Keratinocyte (primary cell): ENCODE measurements around the gene SSH2. TPM values are rescaled to one million over a fixed set of nuclear protein-coding genes. Genes with fewer than 3 reads are reported as not detected.

Experiments used
- DNase-seq: peaks from one replicate; pipeline ENCODE4 v3.0.0-alpha.2; 2011; ENCODE audit warnings: low read depth, missing footprints, low spot score
- FAIRE-seq: peaks from 2 replicates; lab custom pipeline; 2011; peaks lifted over from hg19 to GRCh38; lab: Jason Lieb, UNC
- H2AFZ ChIP-seq: 2 replicates; pipeline ENCODE4 v1.6.0; 2012; ENCODE audit warnings: low read length, control low read depth, inconsistent platforms; ENCODE audit not compliant: control insufficient read depth
- H3K27ac ChIP-seq: 2 replicates; pipeline ENCODE4 v1.5.1; 2011; ENCODE audit warnings: low read length; ENCODE audit not compliant: control insufficient read depth, insufficient read depth
- H3K27me3 ChIP-seq: 3 replicates; pipeline ENCODE4 v1.6.0; 2011; ENCODE audit warnings: low read length; ENCODE audit not compliant: control insufficient read depth, insufficient read depth; ENCODE audit errors: extremely low read depth
- H3K36me3 ChIP-seq, 2 experiments: 2 replicates in 1 of 2; 3 replicates in 1 of 2; pipeline ENCODE4 v1.5.1; 2011; ENCODE audit warnings: low read length in 2 of 2, mild to moderate bottlenecking in 1 of 2; ENCODE audit not compliant: control insufficient read depth in 2 of 2, insufficient read depth in 2 of 2; ENCODE audit errors: extremely low read depth in 1 of 2
- H3K4me1 ChIP-seq: 3 replicates; pipeline ENCODE4 v1.5.1; 2011; ENCODE audit warnings: low read length; ENCODE audit not compliant: control insufficient read depth, insufficient read depth; ENCODE audit errors: extremely low read depth
- H3K4me2 ChIP-seq: 3 replicates; pipeline ENCODE4 v1.6.0; 2011; ENCODE audit warnings: low read depth, low read length; ENCODE audit not compliant: control insufficient read depth, insufficient read depth; ENCODE audit errors: extremely low read depth
- H3K4me3 ChIP-seq, 3 experiments: fragments of 200-600 bp in 1 of 3; sonication (generic) in 1 of 3; 2 replicates in 2 of 3; 3 replicates in 1 of 3; pipeline ENCODE4 v1.5.1; 2011 to 2016; ENCODE audit warnings: low read length in 3 of 3, mild to moderate bottlenecking in 3 of 3, control low read depth in 2 of 3, inconsistent platforms in 1 of 3, low read depth in 1 of 3, mixed read lengths in 1 of 3, mixed run types in 1 of 3, moderate library complexity in 1 of 3; ENCODE audit not compliant: control insufficient read depth in 2 of 3, insufficient read depth in 2 of 3; ENCODE audit errors: extremely low read depth in 1 of 3
- H3K79me2 ChIP-seq: 2 replicates; pipeline ENCODE4 v1.6.0; 2012; ENCODE audit warnings: low read length; ENCODE audit not compliant: control insufficient read depth, insufficient read depth
- H3K9ac ChIP-seq: 3 replicates; pipeline ENCODE4 v1.6.0; 2011; ENCODE audit warnings: low read length; ENCODE audit not compliant: control insufficient read depth, insufficient read depth; ENCODE audit errors: extremely low read depth
- H3K9me1 ChIP-seq: 3 replicates; pipeline ENCODE4 v1.6.0; 2011; ENCODE audit warnings: low read length; ENCODE audit not compliant: control insufficient read depth, insufficient read depth; ENCODE audit errors: extremely low read depth
- H3K9me3 ChIP-seq: 2 replicates; pipeline ENCODE4 v1.5.1; 2012; ENCODE audit warnings: low read depth, low read length; ENCODE audit not compliant: control insufficient read depth
- H4K20me1 ChIP-seq: 3 replicates; pipeline ENCODE4 v1.6.0; 2011; ENCODE audit warnings: low read length; ENCODE audit not compliant: control insufficient read depth, insufficient read depth; ENCODE audit errors: extremely low read depth
- CTCF ChIP-seq, 3 experiments: IDR thresholded peaks in 1 of 3; conservative IDR thresholded peaks in 1 of 3; optimal IDR thresholded peaks in 1 of 3; 2 replicates in 2 of 3; 3 replicates in 1 of 3; pipeline versions ENCODE3 to v1.5.1; 2011; ENCODE audit warnings: low read length in 3 of 3, mild to moderate bottlenecking in 3 of 3, moderate library complexity in 2 of 3, control low read depth in 1 of 3, inconsistent platforms in 1 of 3; ENCODE audit not compliant: insufficient read depth in 2 of 3; ENCODE audit errors: extremely low read depth in 1 of 3
- EZH2 ChIP-seq: IDR thresholded peaks from one replicate; pipeline ENCODE4 v1.6.1; 2012; ENCODE audit warnings: inconsistent platforms, mild to moderate bottlenecking, low read length, moderate library complexity
- dilution Hi-C: fragments of 300-500 bp; cut with MboI; formaldehyde crosslinking; loops from one replicate; pipeline ENCODE4 v1.7.0; 2020; ENCODE audit warnings: low sequenced_read_pairs; ENCODE audit not compliant: extremely low pct_ligation_motif_present
- polyA plus RNA-seq, 5 experiments: library from polyadenylated mRNA; depleted of rRNA in 3 of 5; stranded (reverse) in 3 of 5; stranded (forward) in 1 of 5; unstranded in 1 of 5; fragments of >200 nt; gene quantifications; 1 replicate in 1 of 5; 2 replicates in 3 of 5; 3 replicates in 1 of 5; pipeline versions ENCODE4 v1.2.1 to v1.2.3, GENCODE V29; 2011 to 2012; ENCODE audit warnings: missing spikeins in 2 of 5, low read depth in 1 of 5, low replicate concordance in 1 of 5

Gene SSH2
- polyA plus RNA-seq, 1 donor (not counting 4 experiments of a cell fraction or from before 2014, with no cell fraction given): 13.9 TPM

- Histone ChIP-seq H3K36me3 (peaks cover 0 to under 1% of the 10 kb centered on the region in 2 experiments), H4K20me1 (peaks cover 11% of the 10 kb centered on the region), H3K9me3 (no peaks in the 10 kb centered on the region), H3K4me2 (peak overlapping the region; percentile 88), H3K27me3 (no peaks in the 10 kb centered on the region), H3K79me2 (peaks cover 45% of the 10 kb centered on the region), H3K9ac (peak overlapping the region; percentile 71), H3K27ac (peak overlapping the region; percentile 68), H3K4me1 (peaks cover 71% of the 10 kb centered on the region), H3K4me3 (peak overlapping the region in 2 of 3 experiments; percentile 57 to 59), H3K9me1 (peaks cover 7% of the 10 kb centered on the region), H2AFZ (peak overlapping the region; percentile 62)
- dilution Hi-C loops: no loop called here
- TF ChIP-seq CTCF (optimal IDR thresholded peaks at IDR 0.05 in 1 of 3, IDR thresholded peaks at IDR 0.05 in 1 of 3, conservative IDR thresholded peaks at IDR 0.05 in 1 of 3; ENCODE audit: extremely low read depth in 1 of 3, insufficient read depth in 2 of 3, low read length in 3 of 3) (no peak), EZH2 (no peak)
- DNase-seq (no peak), FAIRE-seq (peak; percentile 20)
Measured at GRCh38 chr17:29590411-29591145, 339.4 kb downstream of the SSH2 start.

GRCh38 chr17:29589524-29590410, 340.3 kb downstream of the SSH2 start, which contains the start of gene GIT1:
Gene GIT1, minus strand, starts transcription at chr17:29589648. Its CDS starts 270 bp downstream, at chr17:29589378.
- TF ChIP-seq EZH2 (no peak), CTCF (optimal IDR thresholded peaks at IDR 0.05 in 1 of 3, IDR thresholded peaks at IDR 0.05 in 1 of 3, conservative IDR thresholded peaks at IDR 0.05 in 1 of 3; ENCODE audit: extremely low read depth in 1 of 3, insufficient read depth in 2 of 3, low read length in 3 of 3) (no peak)
- FAIRE-seq (no peak), DNase-seq (no peak)
- peak within 1 kb of the TSS; percentile 87 for H2AFZ ChIP-seq
- peaks cover 12% of the 10 kb centered on the region for H3K9me1 ChIP-seq
- dilution Hi-C loops: no loop called here
- H3K36me3 ChIP-seq: peaks cover 3 to 5% of the 10 kb centered on the region in 2 experiments
- H3K27me3 ChIP-seq: no peaks in the 10 kb centered on the region
- H3K4me2 ChIP-seq: peak within 1 kb of the TSS; percentile 97
- peaks cover 11% of the 10 kb centered on the region for H4K20me1 ChIP-seq
- peak within 1 kb of the TSS; percentile 68 for H3K27ac ChIP-seq
- no peaks in the 10 kb centered on the region for H3K9me3 ChIP-seq
- H3K4me1 ChIP-seq: peaks cover 73% of the 10 kb centered on the region
- H3K9ac ChIP-seq: peak within 1 kb of the TSS; percentile 78
- H3K79me2 ChIP-seq: peaks cover 50% of the 10 kb centered on the region
- H3K4me3 ChIP-seq: peak within 1 kb of the TSS; percentile 81 to 92 (median 85)
